NCI-H524 treated with DMSO at 0.1 percent for 48 hours (cell line): Measurements from ENCODE around the gene ZNF513.
"Not testable (repeated sequence)": the region's sequence is repeated elsewhere in the genome, so short reads cannot be mapped to it uniquely, and the experiment has no call there.

ENCODE experiments used
- DNase-seq: peaks from one replicate; lab custom pipeline; 2025; lab: John Stamatoyannopoulos, UW

ZNF513 gene

GRCh38 chr2:27356382-27357181, 24.0 kb downstream of the ZNF513 start, which contains the start of gene GTF3C2:
Gene GTF3C2, minus strand, starts transcription at chr2:27356764. Its CDS starts 13,210 bp downstream, at chr2:27343554.
- DNase-seq, result peak; percentile 98

DNA sequence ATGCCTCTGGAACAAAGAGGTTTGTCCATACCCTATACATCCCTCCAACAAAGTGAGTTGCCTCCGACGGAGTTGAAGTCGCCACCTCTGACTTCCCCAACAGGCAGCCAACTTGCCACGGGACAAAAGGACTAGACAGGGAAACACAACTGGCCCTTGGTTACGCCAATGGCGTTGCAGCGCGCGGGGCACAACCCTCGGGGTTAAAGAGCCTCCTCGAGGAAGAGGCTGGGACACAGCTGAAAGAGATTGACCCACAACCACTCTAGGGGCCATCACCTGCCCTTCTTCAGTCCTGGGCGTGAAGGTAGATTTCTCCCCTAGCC, 24.5 kb downstream of the ZNF513 start:
- DNase-seq, result no peak

DNA sequence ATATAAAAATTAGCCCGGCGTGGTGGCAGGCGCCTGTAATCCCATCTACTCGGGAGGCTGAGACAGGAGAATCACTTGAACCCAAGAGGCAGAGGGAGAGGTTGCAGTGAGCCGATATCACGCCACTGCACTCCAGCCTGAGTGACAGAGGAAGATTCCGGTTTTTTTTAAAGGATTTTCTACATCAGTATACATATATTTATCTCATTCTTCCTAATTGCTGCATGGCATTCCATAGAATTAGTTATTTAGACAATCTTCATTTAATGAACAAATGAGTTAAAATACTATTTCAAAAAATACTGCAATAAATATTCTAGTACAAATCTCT, 26.0 kb downstream of the ZNF513 start:
- no peak for DNase-seq

DNA sequence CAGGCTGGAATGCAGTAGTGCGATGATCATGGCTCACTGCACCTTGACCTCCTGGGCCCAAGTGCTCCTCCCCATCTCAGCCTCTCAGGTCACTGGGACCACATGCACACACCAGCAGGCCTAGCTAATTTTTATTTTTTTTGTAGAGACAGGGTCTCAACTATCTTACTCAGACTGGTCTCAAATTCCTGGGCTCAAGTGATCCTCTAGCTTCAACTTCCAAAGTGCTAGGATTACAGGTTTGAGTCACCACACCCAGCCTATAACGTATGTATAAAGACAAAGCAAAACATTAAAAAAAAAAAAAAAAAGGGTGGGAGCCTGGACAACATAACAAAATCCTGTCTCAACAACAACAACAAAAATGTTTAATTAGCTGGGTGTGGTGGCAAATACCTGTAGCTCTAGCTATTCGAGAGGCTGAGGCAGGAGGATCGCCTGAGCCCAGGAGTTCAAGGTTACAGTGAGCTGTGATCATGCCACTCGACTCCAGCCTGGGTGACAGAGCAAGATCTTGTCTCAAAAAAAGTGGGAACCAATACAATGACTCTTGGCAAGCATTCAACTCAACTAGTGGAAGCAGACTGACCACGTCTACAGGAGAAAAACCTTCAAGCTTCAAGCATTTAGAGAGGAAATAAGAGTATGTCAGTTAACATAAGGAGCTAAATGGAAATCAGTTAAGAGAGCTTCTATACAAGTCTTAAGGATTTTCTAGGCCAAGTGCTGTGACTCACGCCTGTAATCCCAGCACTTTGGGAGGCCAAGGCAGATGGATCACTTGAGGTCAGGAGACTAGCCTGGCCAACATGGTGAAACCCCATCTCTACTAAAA, 26.6 kb downstream of the ZNF513 start:
- DNase-seq, result no peak

DNA sequence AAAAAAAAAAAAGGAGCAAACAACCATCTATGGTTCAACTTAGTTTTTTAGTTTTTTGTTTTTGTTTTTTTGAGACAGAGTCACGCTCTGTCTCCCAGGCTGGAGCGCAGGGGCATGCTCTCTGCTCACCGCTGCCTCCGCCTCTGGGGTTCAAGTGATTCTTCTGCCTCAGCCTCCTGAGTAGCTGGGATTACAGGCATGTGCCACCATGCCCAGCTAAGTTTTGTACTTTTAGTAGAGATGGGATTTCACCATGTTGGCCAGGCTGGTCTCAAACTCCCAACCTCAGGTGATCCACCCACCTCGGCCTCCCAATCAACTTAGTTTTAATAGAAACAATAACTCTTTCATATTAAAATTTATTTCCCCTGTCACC, 27.2 kb downstream of the ZNF513 start:
- not testable (repeated sequence) for DNase-seq

DNA sequence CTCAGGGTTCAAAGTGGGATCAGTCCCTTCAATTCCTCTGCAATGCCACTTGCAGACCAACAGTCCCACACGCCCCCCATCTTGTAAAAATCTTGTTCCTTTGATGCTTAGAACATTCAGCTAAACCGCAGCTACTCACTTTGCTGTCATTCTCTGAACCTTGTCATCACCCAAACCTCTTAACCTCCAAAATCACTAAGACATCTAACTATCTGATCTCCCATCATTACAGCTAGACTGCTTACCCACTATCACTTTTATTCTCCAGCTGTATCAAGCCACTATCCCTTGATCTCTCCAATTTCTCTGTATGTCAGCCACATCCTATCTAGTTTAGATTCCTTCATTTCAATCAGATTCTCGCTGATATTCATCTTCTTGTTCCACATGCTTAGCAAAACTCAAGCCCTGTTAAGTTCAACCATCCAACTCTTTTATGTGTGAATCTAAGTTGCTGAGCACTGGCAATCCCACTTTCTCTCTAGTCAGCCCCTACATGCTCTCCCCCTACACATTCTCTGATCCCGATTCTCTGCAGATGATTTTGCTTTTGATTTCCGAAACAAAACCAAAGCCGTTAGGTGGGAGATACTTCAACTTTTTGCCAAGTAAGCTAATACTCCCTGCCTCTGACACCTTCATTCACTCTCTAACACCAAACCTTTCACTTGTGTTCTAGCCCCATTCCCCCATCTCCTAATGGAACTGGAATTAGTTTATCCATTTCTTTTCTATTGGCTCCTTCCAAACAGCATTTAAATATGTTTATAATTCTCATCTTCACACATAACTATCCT, 28.5 kb downstream of the ZNF513 start:
- no peak for DNase-seq

GRCh38 chr2:27350106-27350693, 30.3 kb downstream of the ZNF513 start:
- DNase-seq, result no peak

GRCh38 chr2:27347641-27348040, 32.9 kb downstream of the ZNF513 start:
- DNase-seq, result no peak

- no peak for DNase-seq
Observed at GRCh38 chr2:27336173-27336572, 44.4 kb downstream of the ZNF513 start.

DNA sequence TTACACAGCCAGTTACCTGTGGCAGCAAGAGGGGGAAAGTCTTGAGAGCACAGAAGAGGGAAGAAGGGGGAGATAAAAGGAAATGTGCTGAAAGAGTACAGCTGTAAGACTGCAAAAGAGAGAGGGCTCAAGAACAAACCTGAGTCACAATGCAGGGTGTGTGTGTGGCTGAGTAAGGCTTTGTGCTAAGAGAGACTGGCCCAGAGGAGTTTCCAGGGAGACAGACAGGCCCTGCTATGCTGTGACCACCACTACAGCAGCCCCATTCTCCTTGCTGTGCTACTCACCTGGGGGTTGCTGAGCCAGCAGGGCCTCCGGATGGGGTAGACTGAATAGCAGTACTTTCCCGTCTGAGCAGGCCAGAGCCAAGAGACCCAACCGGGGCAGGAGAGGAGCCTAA, 45.2 kb downstream of the ZNF513 start:
- DNase-seq, result no peak
